Prostate gland (tissue), 2 donors: Measurements from ENCODE around the gene KBTBD13. TPM values are rescaled to one million over a fixed set of nuclear protein-coding genes. Genes with fewer than 3 reads are reported as not detected.
A peak's percentile ranks its signal among the peaks of the same experiment; 100 is the strongest.

Source experiments
- DNase-seq: peaks from one replicate; pipeline ENCODE4 v3.0.0-alpha.2; 2019; ENCODE audit warnings: low spot score
- H3K27ac ChIP-seq, 2 donors: fragments of 200-600 bp; sonication (generic); 2 replicates each; pipeline ENCODE4 v1.5.1; 2017 to 2019
- H3K27me3 ChIP-seq: fragments of 200-600 bp; sonication (generic); replicated peaks from 2 replicates; pipeline ENCODE4 v1.5.1; 2019; ENCODE audit not compliant: insufficient read depth
- H3K36me3 ChIP-seq, 2 donors: fragments of 200-600 bp; sonication (generic); 1 replicate in 1 of 2; 2 replicates in 1 of 2; pipeline versions ENCODE4 v1.5.1 to v1.8.1; 2017 to 2019
- H3K4me1 ChIP-seq: fragments of 200-600 bp; sonication (generic); replicated peaks from 2 replicates; pipeline ENCODE4 v1.5.1; 2019
- H3K4me3 ChIP-seq, 2 donors: fragments of 200-600 bp; sonication (generic); 2 replicates each; pipeline ENCODE4 v1.5.1; 2017 to 2019
- H3K9me3 ChIP-seq: fragments of 200-600 bp; sonication (generic); 2 replicates; pipeline ENCODE4 v1.5.1; 2017
- POLR2A ChIP-seq: fragments of 450-650 bp; IDR thresholded peaks from one replicate; pipeline ENCODE4 v1.6.1; 2016; ENCODE audit warnings: antibody characterized with exemption, mild to moderate bottlenecking
- POLR2AphosphoS5 ChIP-seq: sonication (generic); formaldehyde crosslinking; IDR thresholded peaks from one replicate; pipeline ENCODE4 v1.6.1; 2017; ENCODE audit warnings: antibody characterized with exemption
- WGBS: methylation state at CpG from one replicate; pipeline ENCODE4 v1.1.5; 2018; 5-methylcytosine and 5-hydroxymethylcytosine counted together
- intact Hi-C: fragments of 100-400 bp; cut with DNase I; formaldehyde crosslinking; loops from one replicate; pipeline ENCODE4 v1.14.2; 2022
- total RNA-seq, 2 donors: library from RNA; depleted of rRNA; stranded (reverse); fragments of >200 nt; gene quantifications; one replicate each; pipeline ENCODE4 v1.1.0, GENCODE V29; 2016
- TF ChIP-seq, protein P1 (sequence below), 4 experiments: fragments of 200-600 bp in 2 of 4; fragments of 450-650 bp in 2 of 4; sonication (generic) in 2 of 4; IDR thresholded peaks; 1 replicate in 3 of 4; 2 replicates in 1 of 4; pipeline ENCODE4 v1.5.1; 2016 to 2019; ENCODE audit warnings: antibody characterized with exemption in 4 of 4, mild to moderate bottlenecking in 2 of 4, moderate library complexity in 2 of 4

The KBTBD13 gene
- total RNA-seq, 2 donors from 2014 or later = 0.57 TPM; not detected in 1

DNA sequence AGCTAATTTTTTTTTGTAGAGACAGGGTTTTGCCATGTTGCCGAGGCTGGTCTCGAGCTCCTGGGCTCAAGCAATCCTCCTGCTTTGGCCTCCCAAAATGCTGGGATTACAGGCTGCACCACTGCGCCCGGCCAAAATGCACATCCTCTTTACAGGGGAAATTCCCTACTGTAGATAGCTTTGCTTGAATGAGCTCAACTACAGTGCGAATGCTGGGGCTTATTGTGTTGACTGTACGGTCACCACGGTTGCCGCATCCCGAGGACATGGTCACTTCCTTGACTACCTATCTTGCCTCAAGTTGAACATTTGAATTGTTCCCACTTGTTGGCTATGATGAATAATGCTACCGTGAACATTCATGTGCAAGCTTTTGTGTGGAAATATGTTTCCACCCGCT lies 41.8 kb upstream of the KBTBD13 start:
- TF ChIP-seq, protein P1, sequence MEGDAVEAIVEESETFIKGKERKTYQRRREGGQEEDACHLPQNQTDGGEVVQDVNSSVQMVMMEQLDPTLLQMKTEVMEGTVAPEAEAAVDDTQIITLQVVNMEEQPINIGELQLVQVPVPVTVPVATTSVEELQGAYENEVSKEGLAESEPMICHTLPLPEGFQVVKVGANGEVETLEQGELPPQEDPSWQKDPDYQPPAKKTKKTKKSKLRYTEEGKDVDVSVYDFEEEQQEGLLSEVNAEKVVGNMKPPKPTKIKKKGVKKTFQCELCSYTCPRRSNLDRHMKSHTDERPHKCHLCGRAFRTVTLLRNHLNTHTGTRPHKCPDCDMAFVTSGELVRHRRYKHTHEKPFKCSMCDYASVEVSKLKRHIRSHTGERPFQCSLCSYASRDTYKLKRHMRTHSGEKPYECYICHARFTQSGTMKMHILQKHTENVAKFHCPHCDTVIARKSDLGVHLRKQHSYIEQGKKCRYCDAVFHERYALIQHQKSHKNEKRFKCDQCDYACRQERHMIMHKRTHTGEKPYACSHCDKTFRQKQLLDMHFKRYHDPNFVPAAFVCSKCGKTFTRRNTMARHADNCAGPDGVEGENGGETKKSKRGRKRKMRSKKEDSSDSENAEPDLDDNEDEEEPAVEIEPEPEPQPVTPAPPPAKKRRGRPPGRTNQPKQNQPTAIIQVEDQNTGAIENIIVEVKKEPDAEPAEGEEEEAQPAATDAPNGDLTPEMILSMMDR (IDR thresholded peaks at IDR 0.05) = no peak
- TF ChIP-seq POLR2AphosphoS5 = no peak
- no peak for TF ChIP-seq POLR2A
- H3K4me1 ChIP-seq = no peaks in the 10 kb centered on the region
- intact Hi-C loops = loop anchor here (2.0 to 10.0 kb wide), 4 partner anchors 48 to 240 kb away; partner anchors contain the start of gene CLPX
- 93% methylated on average over 11 of the region's 11 CpGs for WGBS
- no peak overlapping the region for H3K27ac ChIP-seq
- H3K9me3 ChIP-seq = no peaks in the 10 kb centered on the region
- no peak for DNase-seq
- no peaks in the 10 kb centered on the region for H3K27me3 ChIP-seq
- no peak overlapping the region for H3K4me3 ChIP-seq
- no peaks in the 10 kb centered on the region for H3K36me3 ChIP-seq

DNA sequence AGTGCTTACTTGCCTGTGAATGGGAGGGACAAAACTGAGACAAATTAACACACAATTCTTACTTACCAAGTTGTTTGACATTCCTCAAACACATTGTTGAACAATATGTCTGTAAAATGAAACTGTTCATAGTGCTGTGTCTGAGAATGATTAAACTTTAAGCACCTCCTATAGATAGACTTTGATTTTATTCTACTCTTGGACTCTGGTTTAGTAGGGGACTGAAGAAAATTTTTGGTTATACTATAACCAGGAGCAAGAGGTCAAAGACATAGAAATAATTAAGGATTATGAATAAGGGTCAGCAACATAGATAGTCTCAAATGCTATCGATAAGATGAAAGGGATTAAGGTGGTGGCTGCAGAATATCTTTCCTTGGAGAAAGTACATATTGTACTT lies 39.2 kb upstream of the KBTBD13 start:
- 75% methylated on average over 1 of the region's 1 CpG for WGBS
- no peak overlapping the region for H3K27ac ChIP-seq
- H3K4me1 ChIP-seq = no peaks in the 10 kb centered on the region
- no peak overlapping the region for H3K4me3 ChIP-seq
- TF ChIP-seq, protein P1 (IDR thresholded peaks at IDR 0.05) = no peak
- TF ChIP-seq POLR2AphosphoS5 (no peak), POLR2A (no peak)
- H3K36me3 ChIP-seq = no peaks in the 10 kb centered on the region
- DNase-seq = no peak
- no peaks in the 10 kb centered on the region for H3K9me3 ChIP-seq
- no peaks in the 10 kb centered on the region for H3K27me3 ChIP-seq
- intact Hi-C loops = loop anchor here (5.0 to 10.0 kb wide), 2 partner anchors 60 to 237 kb away; no protein-coding TSS in a partner anchor

- TF ChIP-seq POLR2AphosphoS5 = no peak
- TF ChIP-seq, protein P1 (IDR thresholded peaks at IDR 0.05) = no peak
- TF ChIP-seq POLR2A = no peak
- intact Hi-C loops = loop anchor here (5.0 to 10.0 kb wide), 2 partner anchors 59 to 236 kb away; no protein-coding TSS in a partner anchor
- no peak overlapping the region for H3K27ac ChIP-seq
- no peak for DNase-seq
- H3K4me3 ChIP-seq = no peak overlapping the region
- H3K4me1 ChIP-seq = no peaks in the 10 kb centered on the region
- no peaks in the 10 kb centered on the region for H3K27me3 ChIP-seq
- 87% methylated on average over 3 of the region's 3 CpGs for WGBS
- no peaks in the 10 kb centered on the region for H3K9me3 ChIP-seq
- no peaks in the 10 kb centered on the region for H3K36me3 ChIP-seq
Observed at GRCh38 chr15:65038428-65038827, 38.1 kb upstream of the KBTBD13 start.

- H3K27me3 ChIP-seq = no peaks in the 10 kb centered on the region
- no peak for DNase-seq
- no peaks in the 10 kb centered on the region for H3K4me1 ChIP-seq
- intact Hi-C loops = loop anchor here (5.0 to 10.0 kb wide), 2 partner anchors 58 to 236 kb away; no protein-coding TSS in a partner anchor
- WGBS = 59% methylated on average over 5 of the region's 5 CpGs
- H3K4me3 ChIP-seq = no peak overlapping the region
- no peaks in the 10 kb centered on the region for H3K36me3 ChIP-seq
- TF ChIP-seq, protein P1 (IDR thresholded peaks at IDR 0.05) = no peak
- TF ChIP-seq POLR2A (no peak), POLR2AphosphoS5 (no peak)
- no peaks in the 10 kb centered on the region for H3K9me3 ChIP-seq
- no peak overlapping the region for H3K27ac ChIP-seq
Observed at GRCh38 chr15:65038836-65039235, 37.7 kb upstream of the KBTBD13 start.

- H3K4me3 ChIP-seq = no peak overlapping the region
- no peaks in the 10 kb centered on the region for H3K4me1 ChIP-seq
- 68% methylated on average over 6 of the region's 6 CpGs for WGBS
- TF ChIP-seq, protein P1 (IDR thresholded peaks at IDR 0.05) = no peak
- TF ChIP-seq POLR2AphosphoS5 = peak; percentile 20
- DNase-seq = no peak
- H3K36me3 ChIP-seq = no peaks in the 10 kb centered on the region
- intact Hi-C loops = no loop called here
- H3K27me3 ChIP-seq = no peaks in the 10 kb centered on the region
- H3K27ac ChIP-seq = no peak overlapping the region
- H3K9me3 ChIP-seq = no peaks in the 10 kb centered on the region
Observed at GRCh38 chr15:65040461-65040860, 36.1 kb upstream of the KBTBD13 start.
